SK-N-SH treated with all-trans-retinoic acid at 6 μM for 48 hours (cell line): ENCODE data around the gene FES.

Source experiments
- BACH2 ChIP-seq: fragments of 250-450 bp; sonication (Bioruptor Pico); IDR thresholded peaks from 2 replicates; pipeline ENCODE4 v1.9.0; 2021; ENCODE audit warnings: mild to moderate bottlenecking, borderline replicate concordance
- ESRRG ChIP-seq: fragments of 250-450 bp; sonication (Bioruptor Pico); IDR thresholded peaks from 2 replicates; pipeline ENCODE4 v1.6.1; 2021; ENCODE audit warnings: mild to moderate bottlenecking
- GLIS3 ChIP-seq: fragments of 250-450 bp; sonication (Bioruptor Pico); IDR thresholded peaks from 2 replicates; pipeline ENCODE4 v1.5.0; 2020; ENCODE audit warnings: mild to moderate bottlenecking, moderate library complexity
- ISL1 ChIP-seq: fragments of 250-450 bp; sonication (Bioruptor Pico); IDR thresholded peaks from 2 replicates; pipeline ENCODE4 v2.1.2; 2022; ENCODE audit warnings: mild to moderate bottlenecking, moderate library complexity
- OSR1 ChIP-seq: fragments of 250-450 bp; sonication (Bioruptor Pico); IDR thresholded peaks from 2 replicates; pipeline ENCODE4 v1.8.0; 2022; ENCODE audit warnings: moderate library complexity, mild to moderate bottlenecking, inconsistent platforms
- PATZ1 ChIP-seq: fragments of 250-450 bp; sonication (Bioruptor Pico); IDR thresholded peaks from 2 replicates; pipeline ENCODE4 v1.8.0; 2020; ENCODE audit warnings: mild to moderate bottlenecking, moderate library complexity, borderline replicate concordance
- POU6F1 ChIP-seq: fragments of 250-450 bp; sonication (Bioruptor Pico); IDR thresholded peaks from 2 replicates; pipeline ENCODE4 v1.8.0; 2021; ENCODE audit warnings: low read depth, mild to moderate bottlenecking, moderate library complexity, borderline replicate concordance
- RARB ChIP-seq: fragments of 250-450 bp; sonication (Bioruptor Pico); IDR thresholded peaks from 2 replicates; pipeline ENCODE4 v1.8.0; 2021; ENCODE audit warnings: mild to moderate bottlenecking, moderate library complexity
- ZC3H10 ChIP-seq: fragments of 250-450 bp; sonication (Bioruptor Pico); IDR thresholded peaks from 2 replicates; pipeline ENCODE4 v1.5.1; 2021; ENCODE audit warnings: mild to moderate bottlenecking, moderate library complexity
- ZFP3 ChIP-seq: fragments of 250-450 bp; sonication (Bioruptor Pico); IDR thresholded peaks from 2 replicates; pipeline ENCODE4 v1.5.0; 2020; ENCODE audit warnings: mild to moderate bottlenecking, moderate library complexity
- ZFP30 ChIP-seq: fragments of 450-650 bp; formaldehyde crosslinking; IDR thresholded peaks from 2 replicates; pipeline ENCODE4 v1.5.0; 2022; ENCODE audit warnings: mild to moderate bottlenecking, moderate library complexity
- ZNF565 ChIP-seq: fragments of 450-650 bp; formaldehyde crosslinking; conservative IDR thresholded peaks from 2 replicates; pipeline ENCODE4 v1.5.0; 2020; ENCODE audit warnings: low read depth, mild to moderate bottlenecking, moderate library complexity
- ZNF70 ChIP-seq: fragments of 450-650 bp; formaldehyde crosslinking; IDR thresholded peaks from 2 replicates; pipeline ENCODE4 v1.5.0; 2020; ENCODE audit warnings: mild to moderate bottlenecking, moderate library complexity

GRCh38 chr15:90902840-90903732 lies 18.8 kb downstream of the FES start, which contains the start of gene MAN2A2:
- TF ChIP-seq ZNF70 (CRISPR knock-in tag) (no peak), PATZ1 (no peak), BACH2 (CRISPR knock-in tag) (no peak), POU6F1 (CRISPR knock-in tag) (no peak), ZFP3 (CRISPR knock-in tag) (no peak), GLIS3 (CRISPR knock-in tag) (no peak), OSR1 (no peak), ISL1 (CRISPR knock-in tag) (no peak), ZNF565 (CRISPR knock-in tag) (no peak), RARB (CRISPR knock-in tag) (no peak), ZC3H10 (no peak), ESRRG (CRISPR knock-in tag) (no peak), ZFP30 (CRISPR knock-in tag) (no peak)
